Fibroblast of skin of left quadriceps (primary cell): ENCODE results near the gene BRWD1.

ENCODE experiments used
- DNase-seq, 2 experiments: peaks; one replicate each; pipeline ENCODE4 v3.0.0-alpha.2; 2013; ENCODE audit warnings: low read depth in 2 of 2

Gene BRWD1

GRCh38 chr21:39197448-39198233 is 115.8 kb downstream of the BRWD1 start:
- no peak for DNase-seq

- DNase-seq = no peak
Measured at GRCh38 chr21:39196838-39197237, 116.6 kb downstream of the BRWD1 start.

GRCh38 chr21:39196310-39196709 is 117.1 kb downstream of the BRWD1 start:
- DNase-seq = no peak

- DNase-seq = no peak
Measured at GRCh38 chr21:39193380-39193779, 120.1 kb downstream of the BRWD1 start.

GRCh38 chr21:39189857-39190604 is 123.4 kb downstream of the BRWD1 start:
- DNase-seq = no peak

GRCh38 chr21:39188521-39189139 is 124.8 kb downstream of the BRWD1 start:
- no peak for DNase-seq

GRCh38 chr21:39187141-39187540 is 126.3 kb downstream of the BRWD1 start:
- DNase-seq = no peak

GRCh38 chr21:39186676-39187075 is 126.8 kb downstream of the BRWD1 start:
- no peak for DNase-seq

GRCh38 chr21:39185157-39185556 is 128.3 kb downstream of the BRWD1 start:
- DNase-seq = no peak

GRCh38 chr21:39184050-39184980 is 129.1 kb downstream of the BRWD1 start:
- no peak for DNase-seq

GRCh38 chr21:39183272-39184049 is 130.0 kb downstream of the BRWD1 start, which contains the start of gene PSMG1:
Gene PSMG1 (minus strand): TSS chr21:39183451. CDS start chr21:39183385, 66 bp downstream.
- peak; percentile 86 to 87 for DNase-seq

GRCh38 chr21:39182484-39183271 is 130.8 kb downstream of the BRWD1 start:
- no peak for DNase-seq

GRCh38 chr21:39182016-39182415 is 131.4 kb downstream of the BRWD1 start:
- DNase-seq = no peak

- no peak for DNase-seq
Measured at GRCh38 chr21:39181205-39181818, 132.1 kb downstream of the BRWD1 start.

GRCh38 chr21:39180429-39181019 is 132.9 kb downstream of the BRWD1 start:
- no peak for DNase-seq

- no peak for DNase-seq
Measured at GRCh38 chr21:39178421-39178820, 135.0 kb downstream of the BRWD1 start.

- peak; percentile 55 for DNase-seq
Measured at GRCh38 chr21:39176271-39176709, 137.1 kb downstream of the BRWD1 start.

GRCh38 chr21:39175665-39176064 is 137.8 kb downstream of the BRWD1 start:
- no peak for DNase-seq

GRCh38 chr21:39175154-39175553 is 138.3 kb downstream of the BRWD1 start:
- no peak for DNase-seq
